Large intestine (tissue), 3 donors: Measurements from ENCODE around the gene ITGAD. TPM values are rescaled to one million over a fixed set of nuclear protein-coding genes. Genes with fewer than 3 reads are reported as not detected.
A peak's percentile ranks its signal among the peaks of the same experiment; 100 is the strongest.

Experiments used
- DNase-seq, 2 donors: peaks; one replicate each; pipeline versions ENCODE4 v3.0.0 to v3.0.0-alpha.2; 2013
- H3K27ac ChIP-seq: one replicate; pipeline ENCODE4 v1.5.1; 2013; ENCODE audit warnings: low read length
- H3K27me3 ChIP-seq: 2 replicates; pipeline ENCODE4 v1.6.1; 2013; ENCODE audit warnings: low read length; ENCODE audit not compliant: control insufficient read depth, insufficient read depth
- H3K36me3 ChIP-seq: 2 replicates; pipeline ENCODE4 v1.6.1; 2013; ENCODE audit warnings: low read length; ENCODE audit not compliant: control insufficient read depth, insufficient read depth
- H3K4me1 ChIP-seq: one replicate; pipeline ENCODE4 v1.6.1; 2013; ENCODE audit warnings: low read length; ENCODE audit not compliant: control insufficient read depth, insufficient read depth
- H3K4me3 ChIP-seq: one replicate; pipeline ENCODE4 v1.5.1; 2013; ENCODE audit warnings: low read length
- H3K9me3 ChIP-seq: one replicate; pipeline ENCODE4 v1.6.1; 2013; ENCODE audit warnings: mild to moderate bottlenecking, low read depth, low read length, moderate library complexity; ENCODE audit not compliant: control insufficient read depth
- WGBS: methylation state at CpG from one replicate; pipeline ENCODE4 v1.1.5; 2013; ENCODE audit warnings: low lambda C conversion rate; ENCODE audit not compliant: insufficient coverage; 5-methylcytosine and 5-hydroxymethylcytosine counted together
- polyA plus RNA-seq: library from polyadenylated mRNA; unstranded; fragments of 120-200 nt; gene quantifications from one replicate; pipeline ENCODE4 v1.2.1, GENCODE V29; 2013

ITGAD gene
- polyA plus RNA-seq, 1 donor = 0.03 TPM

GRCh38 chr16:31459687-31460581, 66.8 kb downstream of the ITGAD start:
- peak; percentile 99 to 100 for DNase-seq
- H3K4me1 ChIP-seq = peaks cover 22% of the 10 kb centered on the region
- peaks cover 39% of the 10 kb centered on the region for H3K36me3 ChIP-seq
- peak overlapping the region; percentile 67 for H3K4me3 ChIP-seq
- H3K9me3 ChIP-seq = no peaks in the 10 kb centered on the region
- H3K27me3 ChIP-seq = no peaks in the 10 kb centered on the region
- peak overlapping the region; percentile 95 for H3K27ac ChIP-seq
- 20% methylated on average over 1 of the region's 61 CpGs for WGBS

GRCh38 chr16:31460582-31461002, 67.5 kb downstream of the ITGAD start:
- WGBS = 60% methylated on average over 4 of the region's 8 CpGs
- no peaks in the 10 kb centered on the region for H3K9me3 ChIP-seq
- peaks cover 40% of the 10 kb centered on the region for H3K36me3 ChIP-seq
- H3K27ac ChIP-seq = peak overlapping the region; percentile 95
- peak overlapping the region; percentile 49 for H3K4me3 ChIP-seq
- DNase-seq = peak in 1 of 2 donors; percentile 32
- no peaks in the 10 kb centered on the region for H3K27me3 ChIP-seq
- peaks cover 22% of the 10 kb centered on the region for H3K4me1 ChIP-seq

- H3K36me3 ChIP-seq = peaks cover 47% of the 10 kb centered on the region
- no peak overlapping the region for H3K27ac ChIP-seq
- H3K4me3 ChIP-seq = no peak overlapping the region
- peaks cover 22% of the 10 kb centered on the region for H3K4me1 ChIP-seq
- DNase-seq = no peak
- no peaks in the 10 kb centered on the region for H3K9me3 ChIP-seq
- 83% methylated on average over 1 of the region's 10 CpGs for WGBS
- no peaks in the 10 kb centered on the region for H3K27me3 ChIP-seq
Measured at GRCh38 chr16:31461201-31461920, 68.2 kb downstream of the ITGAD start.

GRCh38 chr16:31461921-31462804, 69.0 kb downstream of the ITGAD start:
- no peak overlapping the region for H3K4me3 ChIP-seq
- no CpG with 5 or more reads among the region's 35 CpGs for WGBS
- H3K9me3 ChIP-seq = no peaks in the 10 kb centered on the region
- H3K4me1 ChIP-seq = peaks cover 14% of the 10 kb centered on the region
- DNase-seq = no peak
- peaks cover 43% of the 10 kb centered on the region for H3K36me3 ChIP-seq
- H3K27me3 ChIP-seq = no peaks in the 10 kb centered on the region
- no peak overlapping the region for H3K27ac ChIP-seq

GRCh38 chr16:31464348-31464769, 71.2 kb downstream of the ITGAD start:
- DNase-seq = no peak
- Histone ChIP-seq H3K4me3 (no peak overlapping the region), H3K27ac (no peak overlapping the region), H3K27me3 (no peaks in the 10 kb centered on the region), H3K4me1 (peaks cover 5% of the 10 kb centered on the region), H3K36me3 (peaks cover 45% of the 10 kb centered on the region), H3K9me3 (no peaks in the 10 kb centered on the region)
- no CpG with 5 or more reads among the region's 36 CpGs for WGBS

GRCh38 chr16:31464781-31465260, 71.7 kb downstream of the ITGAD start:
- peaks cover 45% of the 10 kb centered on the region for H3K36me3 ChIP-seq
- H3K9me3 ChIP-seq = no peaks in the 10 kb centered on the region
- no peaks in the 10 kb centered on the region for H3K27me3 ChIP-seq
- no peak for DNase-seq
- H3K4me1 ChIP-seq = peaks cover 5% of the 10 kb centered on the region
- WGBS = no CpG with 5 or more reads among the region's 17 CpGs
- no peak overlapping the region for H3K27ac ChIP-seq
- no peak overlapping the region for H3K4me3 ChIP-seq

GRCh38 chr16:31465788-31466370, 72.7 kb downstream of the ITGAD start:
- Histone ChIP-seq H3K27ac (no peak overlapping the region), H3K4me1 (no peaks in the 10 kb centered on the region), H3K9me3 (no peaks in the 10 kb centered on the region), H3K4me3 (no peak overlapping the region), H3K27me3 (no peaks in the 10 kb centered on the region), H3K36me3 (peaks cover 45% of the 10 kb centered on the region)
- DNase-seq = no peak
- no CpG with 5 or more reads among the region's 20 CpGs for WGBS

GRCh38 chr16:31466381-31466841, 73.3 kb downstream of the ITGAD start:
- Histone ChIP-seq H3K9me3 (no peaks in the 10 kb centered on the region), H3K27ac (no peak overlapping the region), H3K4me3 (no peak overlapping the region), H3K4me1 (peaks cover 5% of the 10 kb centered on the region), H3K36me3 (peaks cover 45% of the 10 kb centered on the region), H3K27me3 (no peaks in the 10 kb centered on the region)
- no CpG with 5 or more reads among the region's 18 CpGs for WGBS
- DNase-seq = no peak

GRCh38 chr16:31467151-31467773, 74.1 kb downstream of the ITGAD start:
- Histone ChIP-seq H3K27ac (no peak overlapping the region), H3K4me3 (no peak overlapping the region), H3K36me3 (peaks cover 38% of the 10 kb centered on the region), H3K9me3 (no peaks in the 10 kb centered on the region), H3K4me1 (peaks cover 7% of the 10 kb centered on the region), H3K27me3 (no peaks in the 10 kb centered on the region)
- no CpG with 5 or more reads among the region's 5 CpGs for WGBS
- no peak for DNase-seq
